GM18870 (cell line): ENCODE measurements around the gene KCTD7.
"Not testable (repeated sequence)": the region's sequence is repeated elsewhere in the genome, so short reads cannot be mapped to it uniquely, and the experiment has no call there.

Experiments used
- ATAC-seq: cut with Tn5 transposase; IDR thresholded peaks from one replicate; pipeline ENCODE4 v1.9.1; 2021; ENCODE audit warnings: moderate library complexity; ENCODE audit not compliant: unreplicated experiment

KCTD7 gene

DNA sequence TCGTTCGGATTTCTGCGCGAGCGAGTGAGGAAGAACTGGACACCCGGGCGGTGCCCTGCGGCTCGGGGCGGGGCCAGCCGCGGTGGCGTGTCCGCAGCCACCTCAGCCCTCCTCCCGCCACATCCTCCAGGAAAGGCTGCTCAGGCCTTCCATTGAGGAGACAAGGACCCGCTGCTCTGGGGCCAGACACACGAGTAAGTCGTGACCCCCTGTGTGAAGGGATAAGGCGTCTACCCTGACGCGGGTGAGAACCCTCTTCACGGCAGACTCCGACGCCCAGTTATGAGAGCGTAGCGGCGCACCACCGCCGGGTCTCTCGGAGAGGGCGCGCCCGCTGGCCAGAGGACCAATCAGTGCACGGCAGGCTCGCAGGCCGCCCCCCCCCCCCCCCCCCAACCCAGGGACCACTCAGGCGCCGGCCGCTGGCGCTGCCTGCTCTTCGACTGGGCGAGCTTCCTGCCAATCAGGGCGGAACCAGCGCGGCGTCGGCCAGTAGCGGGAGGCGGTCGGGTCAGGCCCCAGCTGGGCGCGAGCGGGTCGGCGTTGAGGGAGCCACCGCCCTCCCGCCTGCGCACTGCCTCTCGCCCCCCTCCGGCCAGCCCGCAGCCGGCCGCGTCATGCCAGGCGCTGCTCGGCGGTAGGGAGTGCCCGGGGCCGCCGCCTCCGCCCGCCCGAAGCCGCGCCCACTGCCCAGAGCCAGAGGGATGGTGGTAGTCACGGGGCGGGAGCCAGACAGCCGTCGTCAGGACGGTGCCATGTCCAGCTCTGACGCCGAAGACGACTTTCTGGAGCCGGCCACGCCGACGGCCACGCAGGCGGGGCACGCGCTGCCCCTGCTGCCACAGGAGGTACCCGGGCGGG lies at the start of gene KCTD7:
Gene KCTD7, plus strand, starts transcription at position 521 of the 861 bp plus-strand sequence. Its CDS starts 184 bp downstream, at position 705.
- peak; percentile 74 for ATAC-seq

GRCh38 chr7:66580380-66580779 lies 48.3 kb upstream of the KCTD7 start:
- ATAC-seq: not testable (repeated sequence)

DNA sequence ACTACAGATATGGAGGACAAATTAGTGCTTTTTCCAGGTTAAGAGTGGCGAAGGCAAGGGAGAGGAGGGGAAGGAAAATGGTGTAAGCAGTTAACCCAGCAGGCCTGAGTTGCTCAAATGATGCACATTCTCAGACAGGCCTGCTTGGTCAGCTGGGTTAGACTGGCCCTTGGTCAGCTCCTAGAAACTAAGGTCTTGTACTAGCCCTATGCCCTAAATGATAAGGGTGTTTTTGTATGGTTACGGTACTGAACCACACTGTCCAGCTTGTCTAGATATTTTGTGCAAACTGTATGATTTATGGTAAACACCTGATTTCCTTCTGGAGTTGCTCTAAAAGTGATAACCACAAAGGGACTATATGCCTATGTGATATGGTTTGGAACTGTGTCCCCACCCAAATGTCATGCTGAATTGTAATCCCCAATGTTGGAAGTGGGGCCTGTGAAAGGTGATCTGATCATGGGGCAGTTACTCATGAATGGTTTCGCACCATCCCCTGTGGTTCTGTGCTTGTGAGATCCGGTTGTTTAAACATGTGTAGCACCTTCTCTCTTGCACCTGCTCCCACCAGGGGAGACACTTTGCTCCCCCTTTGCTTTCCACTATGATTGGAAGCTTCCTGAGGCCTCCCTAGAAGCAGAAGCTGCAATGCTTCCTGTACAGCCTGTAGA lies 45.7 kb upstream of the KCTD7 start:
- ATAC-seq: not testable (repeated sequence)

DNA sequence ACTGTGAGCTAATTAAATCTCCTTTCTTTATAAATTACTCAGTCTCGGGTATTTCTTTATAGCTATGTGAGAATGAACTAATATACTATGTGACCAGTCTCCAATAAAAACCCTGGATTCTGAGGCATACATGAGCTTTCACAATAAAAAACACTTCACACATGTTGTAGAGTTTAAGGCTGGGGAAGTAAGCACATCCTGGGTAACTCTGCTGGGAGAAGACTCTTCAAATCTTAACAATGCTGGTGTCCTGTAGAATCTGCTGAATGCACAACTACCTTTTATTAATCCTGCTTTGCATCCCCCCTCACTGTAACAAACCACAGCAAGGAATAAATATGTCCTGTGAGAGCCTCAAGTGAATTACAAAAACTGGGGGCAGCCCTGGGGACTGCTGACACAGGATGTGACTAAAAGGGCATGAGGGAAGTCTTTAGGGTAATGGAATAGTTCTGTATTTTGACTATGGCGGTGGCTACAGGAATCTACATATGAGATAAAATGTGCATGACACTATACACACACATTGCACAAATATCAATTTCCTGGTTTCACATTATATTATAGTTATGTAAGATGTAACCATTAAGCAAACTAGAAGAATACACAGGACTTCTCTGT lies 45.1 kb upstream of the KCTD7 start:
- ATAC-seq: no peak

- no peak for ATAC-seq
Measured at GRCh38 chr7:66586181-66586580, 42.5 kb upstream of the KCTD7 start.

GRCh38 chr7:66588226-66588625 lies 40.5 kb upstream of the KCTD7 start:
- not testable (repeated sequence) for ATAC-seq

- not testable (repeated sequence) for ATAC-seq
Measured at GRCh38 chr7:66588856-66589570, 39.7 kb upstream of the KCTD7 start.

- not testable (repeated sequence) for ATAC-seq
Measured at GRCh38 chr7:66590302-66591057, 38.2 kb upstream of the KCTD7 start.

- ATAC-seq: peak; percentile 11
Measured at GRCh38 chr7:66591058-66591798, 37.5 kb upstream of the KCTD7 start.

DNA sequence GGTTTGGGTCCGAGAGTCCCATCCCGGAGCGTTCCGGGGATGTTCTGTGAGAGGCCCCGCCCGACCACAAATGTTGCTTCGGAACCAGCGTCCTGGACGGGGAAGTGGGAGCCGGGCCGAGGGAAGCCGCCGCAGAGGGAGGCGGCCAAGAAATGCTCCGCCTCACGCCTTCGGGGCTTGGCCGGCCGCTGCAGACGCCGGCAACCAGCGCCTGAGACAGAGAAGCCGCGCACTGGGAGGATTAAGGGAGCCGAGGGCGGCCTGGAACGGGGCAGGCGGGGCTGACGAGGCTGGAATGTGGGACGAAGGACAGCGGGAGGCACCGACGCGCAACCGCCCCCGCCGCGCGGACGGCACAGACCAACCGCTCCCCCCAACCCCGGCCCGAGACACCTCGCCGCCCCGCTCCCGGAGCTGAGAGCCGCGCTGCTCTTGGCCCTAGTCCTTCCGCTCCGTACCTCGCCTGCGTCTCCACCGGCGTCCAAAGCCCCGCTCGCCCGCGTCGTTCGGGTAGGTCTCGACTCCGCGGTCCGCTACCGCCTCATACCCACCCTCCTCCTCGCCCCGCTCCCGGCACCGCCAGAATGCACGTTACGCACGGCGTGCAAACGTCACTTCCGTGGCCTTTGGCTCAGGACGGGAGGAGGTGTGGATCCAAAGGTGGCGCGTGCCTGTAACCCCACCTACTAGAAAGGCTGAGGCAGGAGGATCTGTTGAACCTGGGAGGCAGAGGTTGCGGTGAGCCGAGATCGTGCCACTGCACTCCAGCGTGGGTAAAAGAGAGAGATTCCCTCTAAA lies 36.7 kb upstream of the KCTD7 start:
- ATAC-seq: peak; percentile 85

GRCh38 chr7:66592597-66593146 lies 36.0 kb upstream of the KCTD7 start:
- ATAC-seq: peak; percentile 14

DNA sequence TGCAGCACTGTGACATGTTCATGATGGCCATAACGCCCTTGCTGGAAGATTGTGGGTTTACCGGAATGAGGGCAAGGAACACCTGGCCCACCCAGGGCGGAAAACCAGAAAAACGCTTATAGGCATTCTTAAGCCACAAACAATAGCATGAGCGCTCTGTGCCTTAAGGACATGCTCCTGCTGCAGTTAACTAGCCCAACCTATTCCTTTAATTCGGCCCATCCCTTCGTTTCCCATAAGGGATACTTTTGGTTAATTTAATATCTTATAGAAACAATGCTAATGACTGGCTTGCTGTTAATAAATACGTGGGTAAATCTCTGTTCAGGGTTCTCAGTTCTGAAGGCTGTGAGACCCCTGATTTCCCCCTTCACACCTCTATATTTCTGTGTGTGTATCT lies 34.6 kb upstream of the KCTD7 start:
- not testable (repeated sequence) for ATAC-seq

DNA sequence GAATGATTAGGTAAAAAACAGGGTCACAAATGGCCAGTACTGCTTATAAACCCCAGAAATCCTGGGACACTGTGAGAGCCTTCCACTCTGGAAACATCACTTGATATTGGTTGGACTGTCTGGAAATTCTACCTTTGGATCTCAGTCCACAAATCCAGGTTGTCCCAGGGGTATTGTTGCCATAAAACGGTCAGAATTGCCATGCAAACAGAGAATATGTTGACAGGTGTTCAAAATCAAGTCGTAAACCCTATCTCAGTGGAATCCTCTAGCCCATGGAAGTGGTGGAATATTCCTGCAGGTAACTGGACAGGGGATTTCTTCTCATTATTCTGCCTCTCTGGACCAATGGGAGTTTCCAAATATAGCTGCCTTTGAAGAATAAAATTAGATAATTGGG lies 31.2 kb upstream of the KCTD7 start:
- ATAC-seq: no peak

DNA sequence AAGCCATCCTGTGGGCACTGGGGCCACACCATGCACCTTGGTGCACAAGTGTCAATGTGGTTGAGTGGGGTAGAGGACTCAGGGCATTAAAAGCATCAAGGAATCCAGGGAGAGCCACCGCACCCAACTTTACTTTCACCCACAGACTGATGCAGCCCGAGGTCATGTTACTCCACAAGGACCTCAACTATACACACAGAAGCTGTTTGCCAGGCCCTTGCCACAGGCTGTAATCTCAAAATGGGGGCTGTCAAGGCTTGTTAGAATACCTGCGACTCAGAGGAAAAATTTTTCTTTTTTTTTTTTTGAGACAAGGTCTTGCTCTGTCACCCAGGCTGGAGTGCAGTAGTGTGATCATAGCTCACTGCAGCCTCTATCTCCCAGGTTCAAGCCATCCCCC lies 26.5 kb upstream of the KCTD7 start:
- no peak for ATAC-seq

GRCh38 chr7:66604198-66604597 lies 24.5 kb upstream of the KCTD7 start:
- no peak for ATAC-seq

DNA sequence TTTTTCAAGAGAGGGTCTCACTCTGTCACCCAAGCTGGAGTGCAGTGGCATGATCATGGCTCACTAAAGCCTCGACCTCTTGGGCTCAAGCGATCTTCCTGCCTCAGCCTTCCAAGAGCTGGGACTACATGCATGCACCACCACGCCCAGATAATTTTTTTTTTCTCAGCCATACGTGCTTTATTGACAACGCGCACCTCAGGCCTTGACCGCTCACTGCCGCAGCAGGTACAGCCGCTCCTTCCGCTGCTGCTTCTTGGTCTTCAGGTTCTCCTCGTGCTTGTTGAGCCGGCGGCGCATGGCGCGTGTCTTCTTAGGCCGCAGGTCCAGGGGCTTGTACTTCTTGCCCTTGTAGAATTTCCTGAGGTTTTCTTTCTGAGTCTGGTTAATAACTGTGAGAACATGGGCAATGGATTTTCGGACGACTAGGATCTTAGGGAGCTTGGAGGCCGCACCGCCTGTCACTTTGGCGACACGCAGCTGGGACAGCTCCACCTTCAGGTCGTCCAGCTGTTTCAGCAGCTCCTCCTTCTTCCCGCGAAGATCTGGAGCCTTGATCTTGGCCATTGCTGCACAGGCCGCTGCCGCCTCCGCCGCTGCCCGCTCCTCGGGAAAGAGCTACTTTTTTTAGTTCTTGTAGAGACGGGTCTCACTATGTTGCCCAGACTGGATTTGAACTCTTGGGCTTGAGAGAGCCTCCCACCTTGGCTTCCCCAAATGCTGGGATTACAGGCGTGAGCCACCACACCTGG lies 22.0 kb upstream of the KCTD7 start:
- not testable (repeated sequence) for ATAC-seq

DNA sequence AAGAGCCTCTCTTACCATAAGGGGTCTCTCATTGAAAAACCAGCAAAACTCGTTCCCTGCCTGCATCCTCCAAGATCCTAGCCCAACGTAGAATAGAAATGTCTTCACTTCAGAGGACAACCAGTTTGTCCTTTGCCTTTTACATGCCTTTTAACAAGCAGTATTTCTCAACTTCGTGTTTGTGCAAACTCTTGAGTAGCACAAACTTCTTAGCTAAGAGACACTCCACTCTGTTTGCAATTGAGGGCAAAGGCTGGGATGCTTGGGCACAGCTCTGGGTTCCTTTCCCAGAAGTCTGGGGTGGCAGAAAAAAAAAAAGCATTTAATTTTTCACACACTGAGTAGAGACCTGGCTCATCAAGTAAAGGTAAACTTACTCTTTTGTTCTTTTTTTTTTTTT lies 19.5 kb upstream of the KCTD7 start:
- ATAC-seq: no peak

- not testable (repeated sequence) for ATAC-seq
Measured at GRCh38 chr7:66614596-66614995, 14.1 kb upstream of the KCTD7 start.
